BJ (cell line): ENCODE data around the gene UROC1. TPM values are rescaled to one million over a fixed set of nuclear protein-coding genes. Genes with fewer than 3 reads are reported as not detected.

Source experiments
- CTCF ChIA-PET: fragments of 350-600 bp; formaldehyde crosslinking; extraction: SDS; loops from one replicate; lab custom pipeline; 2021; ENCODE audit warnings: antibody characterized with exemption, inconsistent platforms; lab: Yijun Ruan, JAX
- POLR2A ChIA-PET: fragments of 300-600 bp; sonication (Branson Sonifier 250); formaldehyde crosslinking; extraction: SDS; loops from one replicate; lab custom pipeline; 2021; ENCODE audit warnings: antibody characterized with exemption; lab: Charles Lee
- DNase-seq: peaks from one replicate; pipeline ENCODE4 v3.0.0-alpha.2; 2011; ENCODE audit warnings: low read depth
- H3K27me3 ChIP-seq: 2 replicates; pipeline ENCODE4 v1.6.0; 2011; ENCODE audit warnings: low read length; ENCODE audit not compliant: control insufficient read depth, insufficient read depth
- H3K36me3 ChIP-seq: 2 replicates; pipeline ENCODE4 v1.5.1; 2011; ENCODE audit warnings: low read length; ENCODE audit not compliant: control insufficient read depth, insufficient read depth
- H3K4me3 ChIP-seq: 2 replicates; pipeline ENCODE4 v1.5.1; 2011; ENCODE audit warnings: low read depth, mild to moderate bottlenecking, control low read depth, low read length
- polyA plus RNA-seq: library from polyadenylated mRNA; depleted of rRNA; stranded (reverse); fragments of >200 nt; gene quantifications from 2 replicates; pipeline ENCODE4 v1.2.3, GENCODE V29; 2011
- TF ChIP-seq, protein P1 (sequence below): IDR thresholded peaks from 2 replicates; pipeline ENCODE4 v1.5.1; 2011; ENCODE audit warnings: low read depth, mild to moderate bottlenecking, control low read depth, inconsistent platforms, low read length, moderate library complexity; ENCODE audit not compliant: insufficient read depth

UROC1 gene
- polyA plus RNA-seq, 1 experiment, result not detected

GRCh38 chr3:126487151-126487771, 30.3 kb downstream of the UROC1 start:
- Histone ChIP-seq H3K4me3 (no peak overlapping the region), H3K36me3 (no peaks in the 10 kb centered on the region), H3K27me3 (peaks cover 5% of the 10 kb centered on the region)
- DNase-seq, result no peak
- TF ChIP-seq, protein P1, sequence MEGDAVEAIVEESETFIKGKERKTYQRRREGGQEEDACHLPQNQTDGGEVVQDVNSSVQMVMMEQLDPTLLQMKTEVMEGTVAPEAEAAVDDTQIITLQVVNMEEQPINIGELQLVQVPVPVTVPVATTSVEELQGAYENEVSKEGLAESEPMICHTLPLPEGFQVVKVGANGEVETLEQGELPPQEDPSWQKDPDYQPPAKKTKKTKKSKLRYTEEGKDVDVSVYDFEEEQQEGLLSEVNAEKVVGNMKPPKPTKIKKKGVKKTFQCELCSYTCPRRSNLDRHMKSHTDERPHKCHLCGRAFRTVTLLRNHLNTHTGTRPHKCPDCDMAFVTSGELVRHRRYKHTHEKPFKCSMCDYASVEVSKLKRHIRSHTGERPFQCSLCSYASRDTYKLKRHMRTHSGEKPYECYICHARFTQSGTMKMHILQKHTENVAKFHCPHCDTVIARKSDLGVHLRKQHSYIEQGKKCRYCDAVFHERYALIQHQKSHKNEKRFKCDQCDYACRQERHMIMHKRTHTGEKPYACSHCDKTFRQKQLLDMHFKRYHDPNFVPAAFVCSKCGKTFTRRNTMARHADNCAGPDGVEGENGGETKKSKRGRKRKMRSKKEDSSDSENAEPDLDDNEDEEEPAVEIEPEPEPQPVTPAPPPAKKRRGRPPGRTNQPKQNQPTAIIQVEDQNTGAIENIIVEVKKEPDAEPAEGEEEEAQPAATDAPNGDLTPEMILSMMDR, result no peak
- POLR2A ChIA-PET, result no interaction called here
- CTCF ChIA-PET, result interaction anchor here (1.0 to 1.3 kb wide), 2 partner anchors 9 to 11 kb away, joined by 3 to 4 read pairs; partner anchors contain the start of gene ZXDC

- DNase-seq, result no peak
- no peaks in the 10 kb centered on the region for H3K36me3 ChIP-seq
- TF ChIP-seq, protein P1, result no peak
- H3K4me3 ChIP-seq, result no peak overlapping the region
- ChIA-PET CTCF (no interaction called here), POLR2A (no interaction called here)
- peaks cover 5% of the 10 kb centered on the region for H3K27me3 ChIP-seq
Measured at GRCh38 chr3:126486360-126486847, 31.2 kb downstream of the UROC1 start.

DNA sequence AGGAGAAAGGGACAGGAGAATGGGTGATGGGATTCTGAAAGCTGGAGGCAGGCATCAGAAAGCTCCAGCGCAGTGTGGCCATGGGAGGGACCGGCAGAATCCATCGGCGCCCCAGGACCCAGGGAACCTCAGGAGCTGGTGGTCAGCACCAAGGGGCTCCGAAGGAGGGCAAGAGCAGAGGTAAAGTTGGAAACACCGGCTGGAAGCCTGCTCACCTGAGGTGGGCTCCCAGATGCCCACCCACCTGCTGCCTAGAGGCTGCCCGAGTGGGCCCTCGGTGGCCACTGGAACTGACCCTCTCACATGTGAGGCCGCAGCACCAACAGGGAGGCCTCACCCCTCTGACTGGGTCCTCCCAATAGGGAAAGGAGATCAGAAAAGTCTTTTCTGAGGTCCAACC, 31.6 kb downstream of the UROC1 start:
- POLR2A ChIA-PET, result no interaction called here
- no peak for DNase-seq
- CTCF ChIA-PET, result no interaction called here
- H3K27me3 ChIP-seq, result peaks cover 5% of the 10 kb centered on the region
- H3K36me3 ChIP-seq, result no peaks in the 10 kb centered on the region
- TF ChIP-seq, protein P1, result no peak
- no peak overlapping the region for H3K4me3 ChIP-seq

- TF ChIP-seq, protein P1, result no peak
- CTCF ChIA-PET, result no interaction called here
- peaks cover 5% of the 10 kb centered on the region for H3K27me3 ChIP-seq
Measured at GRCh38 chr3:126485176-126485897, 32.2 kb downstream of the UROC1 start.

GRCh38 chr3:126484662-126485061, 32.9 kb downstream of the UROC1 start:
- POLR2A ChIA-PET, result no interaction called here
- CTCF ChIA-PET, result interaction anchor here (1.0 kb wide), 1 partner anchor 9 kb away, joined by 3 read pairs; the partner anchor contains the start of gene ZXDC
- peaks cover 3% of the 10 kb centered on the region; the same call in 1 of the 2 replicates for H3K27me3 ChIP-seq
- no peak overlapping the region for H3K4me3 ChIP-seq
- no peaks in the 10 kb centered on the region for H3K36me3 ChIP-seq
- TF ChIP-seq, protein P1, result no peak
- no peak for DNase-seq

More at GRCh38 chr3:126485176-126485897, 32.2 kb downstream of the UROC1 start:
- no peaks in the 10 kb centered on the region for H3K36me3 ChIP-seq
- no peak for DNase-seq
- H3K4me3 ChIP-seq, result no peak overlapping the region
- POLR2A ChIA-PET, result no interaction called here
